SK-N-SH treated with all-trans-retinoic acid at 6 μM for 48 hours (cell line): ENCODE results near the gene GSTP1.
"Not testable (repeated sequence)": the region's sequence is repeated elsewhere in the genome, so short reads cannot be mapped to it uniquely, and the experiment has no call there.

Source experiments
- ATAC-seq: fragments of 200-7000 bp; cut with Tn5 transposase; 3 replicates; pipeline ENCODE4 v1.9.1; 2020; ENCODE audit warnings: mild to moderate bottlenecking, moderate library complexity
- ARNTL ChIP-seq: fragments of 450-650 bp; formaldehyde crosslinking; IDR thresholded peaks from 2 replicates; pipeline ENCODE4 v1.5.0; 2020; ENCODE audit warnings: low read depth, mild to moderate bottlenecking, moderate library complexity, borderline replicate concordance
- BACH2 ChIP-seq: fragments of 250-450 bp; sonication (Bioruptor Pico); IDR thresholded peaks from 2 replicates; pipeline ENCODE4 v1.9.0; 2021; ENCODE audit warnings: mild to moderate bottlenecking, borderline replicate concordance
- CSDC2 ChIP-seq: fragments of 250-450 bp; sonication (Bioruptor Pico); IDR thresholded peaks from 2 replicates; pipeline ENCODE4 v1.5.0; 2020; ENCODE audit warnings: mild to moderate bottlenecking, moderate library complexity
- ESRRG ChIP-seq: fragments of 250-450 bp; sonication (Bioruptor Pico); IDR thresholded peaks from 2 replicates; pipeline ENCODE4 v1.6.1; 2021; ENCODE audit warnings: mild to moderate bottlenecking
- GLIS3 ChIP-seq: fragments of 250-450 bp; sonication (Bioruptor Pico); IDR thresholded peaks from 2 replicates; pipeline ENCODE4 v1.5.0; 2020; ENCODE audit warnings: mild to moderate bottlenecking, moderate library complexity
- ISL1 ChIP-seq: fragments of 250-450 bp; sonication (Bioruptor Pico); IDR thresholded peaks from 2 replicates; pipeline ENCODE4 v2.1.2; 2022; ENCODE audit warnings: mild to moderate bottlenecking, moderate library complexity
- OSR1 ChIP-seq: fragments of 250-450 bp; sonication (Bioruptor Pico); IDR thresholded peaks from 2 replicates; pipeline ENCODE4 v1.8.0; 2022; ENCODE audit warnings: moderate library complexity, mild to moderate bottlenecking, inconsistent platforms
- PPARA ChIP-seq: fragments of 250-450 bp; sonication (Bioruptor Pico); IDR thresholded peaks from 2 replicates; pipeline ENCODE4 v1.5.0; 2020; ENCODE audit warnings: mild to moderate bottlenecking, borderline replicate concordance
- RARB ChIP-seq: fragments of 250-450 bp; sonication (Bioruptor Pico); IDR thresholded peaks from 2 replicates; pipeline ENCODE4 v1.8.0; 2021; ENCODE audit warnings: mild to moderate bottlenecking, moderate library complexity
- TCF4 ChIP-seq: fragments of 250-450 bp; sonication (Bioruptor Pico); IDR thresholded peaks from 2 replicates; pipeline ENCODE4 v1.8.0; 2021; ENCODE audit warnings: mild to moderate bottlenecking, moderate library complexity, borderline replicate concordance
- ZC3H10 ChIP-seq: fragments of 250-450 bp; sonication (Bioruptor Pico); IDR thresholded peaks from 2 replicates; pipeline ENCODE4 v1.5.1; 2021; ENCODE audit warnings: mild to moderate bottlenecking, moderate library complexity
- ZFP3 ChIP-seq: fragments of 250-450 bp; sonication (Bioruptor Pico); IDR thresholded peaks from 2 replicates; pipeline ENCODE4 v1.5.0; 2020; ENCODE audit warnings: mild to moderate bottlenecking, moderate library complexity
- ZFP30 ChIP-seq: fragments of 450-650 bp; formaldehyde crosslinking; IDR thresholded peaks from 2 replicates; pipeline ENCODE4 v1.5.0; 2022; ENCODE audit warnings: mild to moderate bottlenecking, moderate library complexity
- ZNF565 ChIP-seq: fragments of 450-650 bp; formaldehyde crosslinking; conservative IDR thresholded peaks from 2 replicates; pipeline ENCODE4 v1.5.0; 2020; ENCODE audit warnings: low read depth, mild to moderate bottlenecking, moderate library complexity
- ZNF70 ChIP-seq: fragments of 450-650 bp; formaldehyde crosslinking; IDR thresholded peaks from 2 replicates; pipeline ENCODE4 v1.5.0; 2020; ENCODE audit warnings: mild to moderate bottlenecking, moderate library complexity
- ZNF8 ChIP-seq: fragments of 450-650 bp; formaldehyde crosslinking; IDR thresholded peaks from 2 replicates; pipeline ENCODE4 v1.5.0; 2020; ENCODE audit warnings: mild to moderate bottlenecking, moderate library complexity
- TF ChIP-seq, protein P1 (sequence below): fragments of 250-450 bp; sonication (Bioruptor Pico); IDR thresholded peaks from 2 replicates; pipeline ENCODE4 v1.5.1; 2020; ENCODE audit warnings: low read depth, mild to moderate bottlenecking, moderate library complexity
- TF ChIP-seq, protein P2 (sequence below): fragments of 250-450 bp; sonication (Bioruptor Pico); IDR thresholded peaks from 2 replicates; pipeline ENCODE4 v1.8.0; 2021; ENCODE audit warnings: low read depth, mild to moderate bottlenecking, moderate library complexity, borderline replicate concordance
- TF ChIP-seq, protein P3 (sequence below): fragments of 250-450 bp; sonication (Bioruptor Pico); IDR thresholded peaks from 2 replicates; pipeline ENCODE4 v1.5.1; 2021; ENCODE audit warnings: mild to moderate bottlenecking, moderate library complexity

The GSTP1 gene

DNA sequence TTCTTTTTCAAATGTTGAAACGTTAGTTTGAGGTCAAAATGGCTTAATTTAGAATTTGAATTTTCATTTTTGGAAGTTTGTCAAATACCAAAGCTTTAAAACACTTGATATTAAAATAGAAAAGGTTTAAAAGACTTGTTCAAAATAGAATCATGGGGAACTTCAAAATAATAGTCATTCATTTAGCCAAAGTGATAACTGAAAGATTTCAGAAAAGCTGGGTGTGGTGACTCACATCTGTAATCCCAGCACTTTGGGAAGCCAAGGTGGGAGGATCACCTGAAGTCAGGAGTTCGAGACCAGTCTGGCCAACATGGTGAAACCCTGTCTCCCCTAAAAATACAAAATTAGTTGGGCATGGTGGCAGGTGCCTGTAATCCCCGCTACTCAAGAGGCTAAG lies 10.9 kb downstream of the GSTP1 start:
- TF ChIP-seq ARNTL (CRISPR knock-in tag) (no peak), ZFP30 (CRISPR knock-in tag) (no peak), ZFP3 (CRISPR knock-in tag) (no peak)
- TF ChIP-seq, protein P1, sequence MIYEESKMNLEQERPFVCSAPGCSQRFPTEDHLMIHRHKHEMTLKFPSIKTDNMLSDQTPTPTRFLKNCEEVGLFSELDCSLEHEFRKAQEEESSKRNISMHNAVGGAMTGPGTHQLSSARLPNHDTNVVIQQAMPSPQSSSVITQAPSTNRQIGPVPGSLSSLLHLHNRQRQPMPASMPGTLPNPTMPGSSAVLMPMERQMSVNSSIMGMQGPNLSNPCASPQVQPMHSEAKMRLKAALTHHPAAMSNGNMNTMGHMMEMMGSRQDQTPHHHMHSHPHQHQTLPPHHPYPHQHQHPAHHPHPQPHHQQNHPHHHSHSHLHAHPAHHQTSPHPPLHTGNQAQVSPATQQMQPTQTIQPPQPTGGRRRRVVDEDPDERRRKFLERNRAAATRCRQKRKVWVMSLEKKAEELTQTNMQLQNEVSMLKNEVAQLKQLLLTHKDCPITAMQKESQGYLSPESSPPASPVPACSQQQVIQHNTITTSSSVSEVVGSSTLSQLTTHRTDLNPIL (CRISPR knock-in tag) = no peak
- TF ChIP-seq, all 23 proteins: peak for 0
- no peak for ATAC-seq

DNA sequence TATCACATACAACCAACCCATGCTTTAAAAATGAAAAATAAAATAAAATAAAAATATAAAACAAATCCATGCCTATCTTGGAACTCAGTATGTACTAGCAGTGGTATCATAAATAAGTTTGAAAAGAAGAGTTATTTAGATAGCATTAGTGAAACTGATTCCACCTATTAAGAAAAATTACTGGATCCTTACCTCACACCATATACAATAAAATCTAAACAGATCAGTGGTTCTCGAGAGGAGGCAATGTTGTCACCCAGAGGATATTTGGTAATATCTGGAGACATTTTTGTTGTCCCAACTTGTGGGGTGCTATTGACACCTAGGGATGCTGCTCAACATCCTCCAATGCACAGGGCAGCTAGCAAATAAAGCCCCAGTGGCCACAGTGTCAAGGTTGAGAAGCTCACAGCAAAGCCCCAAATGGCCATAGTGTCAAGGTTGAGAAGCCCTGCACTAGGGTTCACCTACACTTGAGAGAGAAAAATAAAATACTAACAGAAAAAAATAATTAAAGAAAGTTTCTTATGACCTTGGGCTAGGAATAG lies 13.2 kb downstream of the GSTP1 start:
- no peak for ATAC-seq
- TF ChIP-seq BACH2 (CRISPR knock-in tag) = no peak

DNA sequence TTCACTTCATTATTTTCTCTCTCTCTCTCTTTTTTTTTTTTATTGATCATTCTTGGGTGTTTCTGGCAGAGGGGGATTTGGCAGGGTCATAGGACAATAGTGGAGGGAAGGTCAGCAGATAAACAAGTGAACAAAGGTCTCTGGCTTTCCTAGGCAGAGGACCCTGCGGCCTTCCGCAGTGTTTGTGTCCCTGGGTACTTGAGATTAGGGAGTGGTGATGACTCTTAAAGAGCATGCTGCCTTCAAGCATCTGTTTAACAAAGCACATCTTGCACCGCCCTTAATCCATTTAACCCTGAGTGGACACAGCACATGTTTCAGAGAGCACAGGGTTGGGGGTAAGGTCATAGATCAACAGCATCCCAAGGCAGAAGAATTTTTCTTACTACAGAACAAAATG lies 13.8 kb downstream of the GSTP1 start:
- ATAC-seq = not testable (repeated sequence)

DNA sequence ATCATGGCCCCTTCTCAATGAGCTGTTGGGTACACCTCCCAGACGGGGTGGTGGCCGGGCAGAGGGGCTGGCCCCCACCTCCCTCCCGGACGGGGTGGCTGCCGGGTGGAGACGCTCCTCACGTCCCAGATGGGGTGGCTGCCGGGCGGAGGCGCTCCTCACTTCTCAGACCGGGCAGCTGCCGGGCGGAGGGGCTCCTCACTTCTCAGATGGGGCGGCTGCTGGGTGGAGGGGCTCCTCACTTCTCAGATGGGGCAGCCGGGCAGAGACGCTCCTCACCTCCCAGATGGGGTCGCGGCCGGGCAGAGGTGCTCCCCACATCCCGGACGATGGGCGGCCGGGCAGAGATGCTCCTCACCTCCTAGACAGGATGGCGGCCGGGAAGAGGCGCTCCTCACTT lies 14.4 kb downstream of the GSTP1 start:
- ATAC-seq = not testable (repeated sequence)

DNA sequence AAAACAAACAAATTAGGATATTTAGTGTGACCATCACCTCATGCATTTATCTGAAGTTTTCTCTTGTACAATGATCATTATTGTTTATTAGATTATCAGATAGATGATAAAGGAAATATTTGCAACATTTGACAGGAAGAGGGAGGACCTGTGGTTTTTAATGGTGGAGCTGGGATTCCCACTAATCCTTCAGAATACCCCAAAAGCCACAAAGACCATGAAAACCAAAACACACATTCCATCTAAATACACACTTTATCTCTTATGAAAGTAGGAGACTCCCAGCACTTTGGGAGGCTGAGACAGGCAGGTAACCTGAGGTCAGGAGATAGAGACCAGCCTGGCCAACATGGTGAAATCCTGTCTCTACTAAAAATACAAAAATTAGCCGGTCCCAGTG lies 15.5 kb downstream of the GSTP1 start:
- TF ChIP-seq ESRRG (CRISPR knock-in tag) (no peak), ARNTL (CRISPR knock-in tag) (no peak), ISL1 (CRISPR knock-in tag) (no peak), PPARA (no peak), ZNF8 (CRISPR knock-in tag) (no peak), OSR1 (CRISPR knock-in tag) (no peak), ZC3H10 (CRISPR knock-in tag) (no peak), RARB (CRISPR knock-in tag) (no peak), TCF4 (CRISPR knock-in tag) (no peak), GLIS3 (CRISPR knock-in tag) (no peak), ZFP3 (CRISPR knock-in tag) (no peak), CSDC2 (no peak)
- TF ChIP-seq, protein P1 (CRISPR knock-in tag) = no peak
- TF ChIP-seq, protein P2, sequence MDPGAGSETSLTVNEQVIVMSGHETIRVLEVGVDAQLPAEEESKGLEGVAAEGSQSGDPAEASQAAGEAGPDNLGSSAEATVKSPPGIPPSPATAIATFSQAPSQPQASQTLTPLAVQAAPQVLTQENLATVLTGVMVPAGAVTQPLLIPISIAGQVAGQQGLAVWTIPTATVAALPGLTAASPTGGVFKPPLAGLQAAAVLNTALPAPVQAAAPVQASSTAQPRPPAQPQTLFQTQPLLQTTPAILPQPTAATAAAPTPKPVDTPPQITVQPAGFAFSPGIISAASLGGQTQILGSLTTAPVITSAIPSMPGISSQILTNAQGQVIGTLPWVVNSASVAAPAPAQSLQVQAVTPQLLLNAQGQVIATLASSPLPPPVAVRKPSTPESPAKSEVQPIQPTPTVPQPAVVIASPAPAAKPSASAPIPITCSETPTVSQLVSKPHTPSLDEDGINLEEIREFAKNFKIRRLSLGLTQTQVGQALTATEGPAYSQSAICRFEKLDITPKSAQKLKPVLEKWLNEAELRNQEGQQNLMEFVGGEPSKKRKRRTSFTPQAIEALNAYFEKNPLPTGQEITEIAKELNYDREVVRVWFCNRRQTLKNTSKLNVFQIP (CRISPR knock-in tag) = no peak
- TF ChIP-seq, protein P3, sequence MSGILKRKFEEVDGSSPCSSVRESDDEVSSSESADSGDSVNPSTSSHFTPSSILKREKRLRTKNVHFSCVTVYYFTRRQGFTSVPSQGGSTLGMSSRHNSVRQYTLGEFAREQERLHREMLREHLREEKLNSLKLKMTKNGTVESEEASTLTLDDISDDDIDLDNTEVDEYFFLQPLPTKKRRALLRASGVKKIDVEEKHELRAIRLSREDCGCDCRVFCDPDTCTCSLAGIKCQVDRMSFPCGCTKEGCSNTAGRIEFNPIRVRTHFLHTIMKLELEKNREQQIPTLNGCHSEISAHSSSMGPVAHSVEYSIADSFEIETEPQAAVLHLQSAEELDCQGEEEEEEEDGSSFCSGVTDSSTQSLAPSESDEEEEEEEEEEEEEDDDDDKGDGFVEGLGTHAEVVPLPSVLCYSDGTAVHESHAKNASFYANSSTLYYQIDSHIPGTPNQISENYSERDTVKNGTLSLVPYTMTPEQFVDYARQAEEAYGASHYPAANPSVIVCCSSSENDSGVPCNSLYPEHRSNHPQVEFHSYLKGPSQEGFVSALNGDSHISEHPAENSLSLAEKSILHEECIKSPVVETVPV = no peak
- no peak for ATAC-seq

DNA sequence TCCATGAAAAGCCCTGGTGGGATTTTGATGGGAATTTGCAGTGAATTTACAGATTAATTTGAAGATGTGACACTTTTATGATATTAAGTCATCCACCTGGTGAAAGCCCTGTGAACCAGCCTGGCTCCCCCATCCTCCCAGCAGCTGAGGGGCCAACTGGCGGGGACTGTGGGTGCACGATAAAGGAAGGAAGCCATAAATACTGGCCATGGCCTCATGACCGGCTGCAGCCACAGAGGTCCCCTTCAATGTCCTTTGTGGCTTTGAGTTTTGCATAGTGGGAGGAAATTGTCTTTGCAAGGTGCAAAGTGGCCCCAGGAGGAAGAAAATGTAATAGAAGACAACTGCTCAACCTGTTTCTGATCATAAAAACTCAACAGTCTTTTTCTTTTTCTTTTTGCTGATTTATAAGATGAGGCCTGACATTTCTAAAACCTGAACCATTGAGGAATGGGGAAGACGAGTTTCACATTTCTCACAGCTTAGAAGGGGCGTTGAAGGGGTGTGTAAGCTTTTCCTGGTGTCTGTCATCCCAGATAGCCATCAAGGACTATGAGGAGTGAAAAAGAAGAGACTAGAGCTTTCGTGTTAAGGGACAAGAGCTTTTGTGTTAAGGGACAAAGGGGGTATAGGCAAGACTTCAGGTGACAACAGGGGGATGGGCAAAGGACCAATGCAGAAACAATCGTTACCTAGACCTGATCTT lies 16.9 kb downstream of the GSTP1 start:
- TF ChIP-seq ZNF70 (CRISPR knock-in tag) = no peak
- TF ChIP-seq, protein P2 (CRISPR knock-in tag) = no peak
- TF ChIP-seq ZNF565 = no peak
- TF ChIP-seq BACH2 (CRISPR knock-in tag) = no peak
- no peak for TF ChIP-seq ZFP30 (CRISPR knock-in tag)
- no peak for TF ChIP-seq ZFP3 (CRISPR knock-in tag)
- TF ChIP-seq ZNF8 (CRISPR knock-in tag) = no peak
- TF ChIP-seq GLIS3 (CRISPR knock-in tag) = no peak
- TF ChIP-seq ISL1 (CRISPR knock-in tag) = no peak
- no peak for ATAC-seq
